ENCODE results near the gene CRELD1. TPM values are rescaled to one million over a fixed set of nuclear protein-coding genes. Genes with fewer than 3 reads are reported as not detected.

The CRELD1 gene
- total and polyA plus RNA-seq, 10 of the 15 experiments (the other 5 are each of a cell fraction or from before 2014, with no cell fraction given), result 1.3 to 15.9 (median 8.8) TPM

- no peak for TF ChIP-seq ZBTB40 (IDR thresholded peaks at IDR 0.05; ENCODE audit: borderline replicate concordance)
- TF ChIP-seq IRF4 (IDR thresholded peaks at IDR 0.05; ENCODE audit: low read depth, low read length), result no peak
- no peak for TF ChIP-seq HDGF (IDR thresholded peaks at IDR 0.05)
- TF ChIP-seq SUPT20H (IDR thresholded peaks at IDR 0.05; ENCODE audit: borderline replicate concordance, control insufficient read depth, low read depth, low read length), result no peak
- TF ChIP-seq JUNB (IDR thresholded peaks at IDR 0.05), result no peak
- TF ChIP-seq ZNF687 (IDR thresholded peaks at IDR 0.05), result no peak
- TF ChIP-seq POLR2AphosphoS2 (IDR thresholded peaks at IDR 0.05; ENCODE audit: low read depth, low read length), result no peak
Observed at GRCh38 chr3:9978710-9979305, 45.2 kb downstream of the CRELD1 start (continued).
